ENCODE results near the gene CCDC185. TPM values are rescaled to one million over a fixed set of nuclear protein-coding genes. Genes with fewer than 3 reads are reported as not detected.

Gene CCDC185
- total and polyA plus RNA-seq, 10 of the 15 experiments (the other 5 are each of a cell fraction or from before 2014, with no cell fraction given), result not detected

DNA sequence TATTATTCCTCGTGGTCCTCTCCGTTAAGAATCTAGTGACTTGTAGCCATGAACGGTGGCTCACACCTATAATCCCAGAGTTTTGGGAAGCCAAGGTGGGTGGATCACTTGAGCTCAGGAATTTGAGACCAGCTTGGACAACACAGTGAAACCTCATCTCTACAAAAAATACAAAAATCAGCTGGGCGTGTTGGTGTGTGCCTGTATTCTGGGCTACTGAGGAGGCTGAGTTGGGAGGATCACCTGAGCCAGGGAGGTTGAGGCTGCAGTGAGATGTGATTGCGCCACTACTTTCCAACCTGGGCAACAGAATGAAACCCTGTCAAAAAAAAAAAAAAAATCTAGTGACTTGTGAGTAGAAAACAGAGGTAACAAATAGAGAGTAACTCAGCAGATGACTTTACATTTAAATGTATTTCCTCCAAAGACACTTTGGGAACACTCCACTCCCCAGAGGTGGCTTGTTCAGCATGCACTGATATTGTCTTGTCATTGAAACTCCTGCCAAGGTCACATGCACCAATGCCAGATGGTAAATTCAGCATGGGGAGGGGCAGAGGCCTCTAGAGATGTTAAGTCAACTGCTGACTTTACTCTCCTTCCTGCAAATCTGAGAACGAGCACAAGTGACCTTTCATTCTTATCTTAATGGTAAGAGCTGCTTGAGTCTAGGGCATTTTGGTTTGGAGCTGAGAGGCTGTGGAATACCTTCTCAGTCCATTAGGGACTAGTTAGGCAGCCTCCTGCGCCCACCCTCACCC, 24.9 kb downstream of the CCDC185 start:
- CTCF ChIA-PET, result interaction anchor here (1.3 kb wide), 1 partner anchor 294 kb away, joined by 3 read pairs; no protein-coding TSS in a partner anchor
- TF ChIP-seq RAD21 (IDR thresholded peaks at IDR 0.05; ENCODE audit: insufficient read depth, low read depth, low read length) (no peak), FOS (IDR thresholded peaks at IDR 0.05; ENCODE audit: borderline replicate concordance, extremely low read depth, insufficient read length) (no peak), EED (IDR thresholded peaks at IDR 0.05; ENCODE audit: low read depth) (no peak), SMAD1 (IDR thresholded peaks at IDR 0.05; ENCODE audit: low read depth, partially characterized antibody) (no peak), ZNF384 (IDR thresholded peaks at IDR 0.05; ENCODE audit: borderline replicate concordance, low read depth, low read length) (no peak), SRF (IDR thresholded peaks at IDR 0.05; ENCODE audit: low read depth in 2 of 2, low read length in 2 of 2) (no peak), HDAC6 (IDR thresholded peaks at IDR 0.05; ENCODE audit: unreplicated experiment) (no peak)
- Histone ChIP-seq H3K4me3 (no peak overlapping the region), H4K20me1 (ENCODE audit: control insufficient read depth, insufficient read depth) (no peaks in the 10 kb centered on the region), H3K9ac (ENCODE audit: control insufficient read depth, insufficient read depth, low read length) (no peak overlapping the region), H3K9me3 (replicated peaks; ENCODE audit: control insufficient read depth, insufficient read depth, low read length) (no peaks in the 10 kb centered on the region), H3K36me3 (ENCODE audit: control insufficient read depth in 2 of 2, insufficient read depth in 2 of 2, low read length in 1 of 2) (no peaks in the 10 kb centered on the region), H3K4me1 (ENCODE audit: control insufficient read depth, insufficient read depth, low read length) (no peaks in the 10 kb centered on the region), H2AFZ (ENCODE audit: control insufficient read depth, low read depth, low read length) (no peak overlapping the region), H3K27me3 (replicated peaks in 1 of 2; ENCODE audit: control insufficient read depth in 2 of 2, insufficient read depth in 2 of 2, low read length in 1 of 2) (no peaks in the 10 kb centered on the region), H3K4me2 (ENCODE audit: control insufficient read depth, insufficient read depth) (no peak overlapping the region), H3K27ac (ENCODE audit: control insufficient read depth, insufficient read depth) (no peak overlapping the region), H3K79me2 (ENCODE audit: control insufficient read depth, insufficient read depth, low read length) (no peaks in the 10 kb centered on the region)
- ATAC-seq (no peak), DNase-seq (ENCODE audit: low read depth, low spot score) (no peak), FAIRE-seq (no peak)
- in situ Hi-C loops (cut with MboI), result no loop called here
- WGBS (ENCODE audit: insufficient coverage, insufficient replicate concordance, low lambda C conversion rate, missing lambda C conversion rate), result 33% methylated on average over 7 of the region's 7 CpGs
- RAD21 ChIA-PET (ENCODE audit: unreplicated experiment), result no interaction called here
- POLR2A ChIA-PET, result no interaction called here
- SMC1A ChIA-PET (ENCODE audit: uncharacterized antibody, unreplicated experiment), result no interaction called here
- BruUV-seq (replicated peaks), result no TSS peak
- intact Hi-C loops (cut with micrococcal nuclease; ENCODE audit: unreplicated experiment), result no loop called here

DNA sequence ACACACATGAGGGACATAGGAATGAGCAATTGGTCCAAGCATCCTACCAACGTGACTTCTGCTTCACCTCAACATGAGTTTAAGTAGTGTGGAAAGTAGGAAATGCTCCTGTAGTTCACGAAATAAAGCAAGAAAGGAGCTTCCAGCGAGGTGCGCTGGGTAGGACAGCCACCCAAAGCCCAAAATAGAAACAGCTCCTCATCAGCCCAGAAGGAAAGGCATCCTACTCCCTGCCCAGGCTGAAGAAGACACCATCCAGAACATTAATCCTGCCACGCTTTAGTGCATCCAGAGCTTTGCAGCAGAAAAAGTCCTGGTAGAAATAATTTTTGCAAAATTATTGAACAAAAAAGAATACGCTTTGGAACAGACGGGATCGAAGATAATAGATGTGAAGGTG, 25.9 kb downstream of the CCDC185 start:
- no peak overlapping the region for H3K27ac ChIP-seq (ENCODE audit: control insufficient read depth, insufficient read depth)
- ChIA-PET CTCF (no interaction called here), POLR2A (no interaction called here), SMC1A (ENCODE audit: uncharacterized antibody, unreplicated experiment) (interaction anchor here (1.1 kb wide), 1 partner anchor 45 kb away, joined by 3 read pairs; no protein-coding TSS in a partner anchor), RAD21 (ENCODE audit: unreplicated experiment) (no interaction called here)
- no peak overlapping the region for H3K9ac ChIP-seq (ENCODE audit: control insufficient read depth, insufficient read depth, low read length)
- BruUV-seq (replicated peaks), result no TSS peak
- H3K36me3 ChIP-seq (ENCODE audit: control insufficient read depth in 2 of 2, insufficient read depth in 2 of 2, low read length in 1 of 2), result no peaks in the 10 kb centered on the region
- WGBS (ENCODE audit: insufficient coverage, insufficient replicate concordance, low lambda C conversion rate, missing lambda C conversion rate), result 28% methylated on average over 8 of the region's 8 CpGs
- DNase-seq (ENCODE audit: low read depth, low spot score) (no peak), FAIRE-seq (no peak), ATAC-seq (no peak)
- H3K4me2 ChIP-seq (ENCODE audit: control insufficient read depth, insufficient read depth), result no peak overlapping the region
- intact Hi-C loops (cut with micrococcal nuclease; ENCODE audit: unreplicated experiment) (no loop called here), in situ Hi-C loops (cut with MboI) (no loop called here)
- no peaks in the 10 kb centered on the region for H3K4me1 ChIP-seq (ENCODE audit: control insufficient read depth, insufficient read depth, low read length)
- H3K27me3 ChIP-seq (replicated peaks in 1 of 2; ENCODE audit: control insufficient read depth in 2 of 2, insufficient read depth in 2 of 2, low read length in 1 of 2), result no peaks in the 10 kb centered on the region
- no peak overlapping the region for H3K4me3 ChIP-seq
- no peaks in the 10 kb centered on the region for H4K20me1 ChIP-seq (ENCODE audit: control insufficient read depth, insufficient read depth)
- H2AFZ ChIP-seq (ENCODE audit: control insufficient read depth, low read depth, low read length), result no peak overlapping the region
- H3K79me2 ChIP-seq (ENCODE audit: control insufficient read depth, insufficient read depth, low read length), result no peaks in the 10 kb centered on the region
- H3K9me3 ChIP-seq (replicated peaks; ENCODE audit: control insufficient read depth, insufficient read depth, low read length), result no peaks in the 10 kb centered on the region
- TF ChIP-seq NR2C1 (IDR thresholded peaks at IDR 0.05) (no peak), WRNIP1 (IDR thresholded peaks at IDR 0.05; ENCODE audit: borderline replicate concordance, low read depth, low read length) (no peak), ZNF274 (IDR thresholded peaks at IDR 0.05; ENCODE audit: insufficient read depth, insufficient read length) (no peak), TCF3 (IDR thresholded peaks at IDR 0.05; ENCODE audit: borderline replicate concordance, insufficient read depth, low read depth, low read length) (no peak), RBBP5 (conservative IDR thresholded peaks at IDR 0.05) (no peak), SREBF1 (IDR thresholded peaks at IDR 0.05; ENCODE audit: low read length) (no peak), IKZF2 (IDR thresholded peaks at IDR 0.05) (no peak)
- TF ChIP-seq, protein P1, sequence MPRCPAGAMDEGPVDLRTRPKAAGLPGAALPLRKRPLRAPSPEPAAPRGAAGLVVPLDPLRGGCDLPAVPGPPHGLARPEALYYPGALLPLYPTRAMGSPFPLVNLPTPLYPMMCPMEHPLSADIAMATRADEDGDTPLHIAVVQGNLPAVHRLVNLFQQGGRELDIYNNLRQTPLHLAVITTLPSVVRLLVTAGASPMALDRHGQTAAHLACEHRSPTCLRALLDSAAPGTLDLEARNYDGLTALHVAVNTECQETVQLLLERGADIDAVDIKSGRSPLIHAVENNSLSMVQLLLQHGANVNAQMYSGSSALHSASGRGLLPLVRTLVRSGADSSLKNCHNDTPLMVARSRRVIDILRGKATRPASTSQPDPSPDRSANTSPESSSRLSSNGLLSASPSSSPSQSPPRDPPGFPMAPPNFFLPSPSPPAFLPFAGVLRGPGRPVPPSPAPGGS (IDR thresholded peaks at IDR 0.05; ENCODE audit: borderline replicate concordance, insufficient read depth, low read depth, low read length, poor library complexity, severe bottlenecking), result no peak
- TF ChIP-seq, protein P2, sequence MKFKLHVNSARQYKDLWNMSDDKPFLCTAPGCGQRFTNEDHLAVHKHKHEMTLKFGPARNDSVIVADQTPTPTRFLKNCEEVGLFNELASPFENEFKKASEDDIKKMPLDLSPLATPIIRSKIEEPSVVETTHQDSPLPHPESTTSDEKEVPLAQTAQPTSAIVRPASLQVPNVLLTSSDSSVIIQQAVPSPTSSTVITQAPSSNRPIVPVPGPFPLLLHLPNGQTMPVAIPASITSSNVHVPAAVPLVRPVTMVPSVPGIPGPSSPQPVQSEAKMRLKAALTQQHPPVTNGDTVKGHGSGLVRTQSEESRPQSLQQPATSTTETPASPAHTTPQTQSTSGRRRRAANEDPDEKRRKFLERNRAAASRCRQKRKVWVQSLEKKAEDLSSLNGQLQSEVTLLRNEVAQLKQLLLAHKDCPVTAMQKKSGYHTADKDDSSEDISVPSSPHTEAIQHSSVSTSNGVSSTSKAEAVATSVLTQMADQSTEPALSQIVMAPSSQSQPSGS (IDR thresholded peaks at IDR 0.05; ENCODE audit: low read length), result no peak
